ENCODE results near the gene CDX2.

Gene CDX2

GRCh38 chr13:27918918-27919658 is 50.0 kb downstream of the CDX2 start:
- DNase-seq (ENCODE audit: low read depth in 1 of 2, low spot score in 1 of 2), result no peak

DNA sequence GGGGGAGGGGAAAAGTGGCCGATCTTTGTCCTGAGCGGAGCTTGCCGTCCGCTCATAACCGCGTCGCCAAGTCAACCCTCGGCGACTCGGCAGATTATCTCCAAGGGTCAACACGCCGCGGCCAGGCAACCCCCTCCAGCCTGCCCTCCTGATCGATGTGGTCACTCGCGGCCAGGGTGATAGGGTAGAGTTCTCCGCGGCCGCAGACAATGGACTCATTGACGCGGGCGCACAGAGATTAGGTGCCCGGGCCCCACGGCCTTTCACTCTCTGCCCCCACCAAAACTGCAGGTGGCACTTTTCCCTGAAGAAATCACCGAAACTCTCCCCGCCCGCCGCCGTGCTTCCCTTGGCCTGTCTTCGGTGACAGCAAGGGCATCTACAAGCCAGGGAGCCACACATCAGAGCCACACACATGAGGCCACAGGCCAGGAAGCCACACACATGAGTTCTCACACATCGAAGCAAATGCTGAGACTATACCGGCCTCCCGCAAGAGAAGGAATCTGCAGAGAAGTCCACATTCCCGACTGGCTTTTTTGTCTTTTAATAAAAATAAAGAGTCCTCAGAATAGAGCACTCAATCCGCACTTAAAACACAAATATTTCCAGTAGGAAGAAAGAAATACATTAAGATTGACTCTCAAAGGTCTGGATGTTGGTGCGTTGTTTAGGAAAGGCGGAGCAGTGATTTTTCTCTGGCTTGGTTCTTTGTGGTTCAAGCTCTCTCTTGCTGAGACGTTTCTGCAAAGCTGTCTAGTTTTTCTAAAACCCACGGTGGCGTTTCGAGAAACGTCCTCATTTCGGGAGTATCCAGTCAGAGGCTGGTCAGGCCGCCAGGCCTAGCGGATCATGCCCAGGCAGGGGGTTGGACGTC is 50.8 kb downstream of the CDX2 start:
- DNase-seq (ENCODE audit: low read depth in 1 of 2, low spot score in 1 of 2), result no peak

DNA sequence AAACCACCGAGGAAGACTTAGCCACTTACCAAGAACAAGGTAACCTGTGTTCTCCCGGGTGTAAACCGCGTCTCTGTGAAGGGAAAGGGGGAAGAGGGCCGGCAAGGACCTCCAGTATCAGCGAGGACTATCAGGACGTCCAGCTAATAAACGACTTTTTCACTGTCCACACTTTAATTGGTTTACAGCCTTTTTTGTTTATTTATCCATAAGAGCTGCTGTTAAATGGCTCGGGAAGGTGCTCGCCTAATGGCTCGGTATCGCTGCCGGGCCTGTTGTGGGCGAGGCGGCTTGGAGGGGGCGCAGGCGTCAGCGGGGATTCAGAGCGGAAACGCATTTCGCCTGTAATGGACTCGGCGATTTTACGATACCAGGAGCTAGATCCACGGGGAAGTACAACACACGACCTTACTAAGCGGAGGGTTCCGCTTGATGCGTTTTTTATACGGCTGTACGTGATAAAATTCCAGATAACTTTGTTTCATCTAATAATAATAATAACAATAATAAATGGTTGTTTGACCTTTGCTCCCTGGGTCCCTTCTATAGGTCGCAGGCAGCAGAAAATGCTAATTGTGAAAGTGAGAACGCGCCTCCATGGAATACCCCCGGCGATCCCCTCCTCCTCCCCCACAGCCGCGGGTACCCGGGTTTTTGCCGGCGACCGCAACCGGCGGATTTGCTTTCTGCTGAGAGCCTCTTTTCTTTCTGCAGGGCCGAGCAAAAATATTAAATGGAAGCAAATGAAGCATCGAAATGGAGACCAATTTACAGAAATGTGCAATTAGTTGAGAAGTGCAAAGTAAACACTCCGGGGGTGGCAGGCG is 51.8 kb downstream of the CDX2 start:
- no peak for DNase-seq (ENCODE audit: low read depth in 1 of 2, low spot score in 1 of 2)

GRCh38 chr13:27915301-27916207 is 53.6 kb downstream of the CDX2 start:
- DNase-seq (ENCODE audit: low read depth in 1 of 2, low spot score in 1 of 2), result no peak

GRCh38 chr13:27913160-27913559 is 56.0 kb downstream of the CDX2 start:
- DNase-seq (ENCODE audit: low read depth in 1 of 2, low spot score in 1 of 2), result no peak

DNA sequence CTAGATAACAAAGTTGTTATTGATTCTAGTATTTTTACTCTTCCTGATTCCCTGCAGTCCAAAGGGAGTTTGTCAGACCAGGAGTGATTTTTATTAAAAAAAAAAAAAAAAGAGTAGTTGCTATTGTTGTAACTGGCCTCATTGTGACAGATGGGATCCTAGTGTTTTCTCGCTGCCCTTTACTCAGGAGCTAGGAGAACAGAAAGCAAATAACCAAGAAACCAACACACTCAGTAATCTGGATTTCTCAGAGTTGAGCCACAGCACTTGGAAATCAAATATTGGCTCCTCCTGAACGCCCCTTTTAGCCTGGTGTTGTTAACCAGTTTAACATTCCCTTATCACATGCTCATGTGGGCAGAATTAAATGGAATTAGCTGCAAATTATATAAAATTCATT is 57.6 kb downstream of the CDX2 start:
- DNase-seq (ENCODE audit: low read depth in 1 of 2, low spot score in 1 of 2), result no peak

Measured in stimulated activated CD4-positive, alpha-beta T cell treated with anti-CD3 and anti-CD28 coated beads, Interleukin-15, amount 100 ng/mL, for 1 hour (primary cell).